Hepatocyte (in vitro differentiated cells): Measurements from ENCODE around the gene ATXN1.

Experiments
- CTCF ChIP-seq: fragments of 200-600 bp; sonication (generic); IDR thresholded peaks from 2 replicates; pipeline ENCODE4 v1.5.1; 2016; ENCODE audit warnings: antibody characterized with exemption, mild to moderate bottlenecking; ENCODE audit not compliant: poor library complexity
- EZH2 ChIP-seq: fragments of 200-600 bp; sonication (generic); IDR thresholded peaks from 2 replicates; pipeline ENCODE4 v1.6.1; 2016; ENCODE audit warnings: antibody characterized with exemption, mild to moderate bottlenecking, borderline replicate concordance
- EZH2phosphoT487 ChIP-seq: fragments of 200-600 bp; sonication (generic); IDR thresholded peaks from one replicate; pipeline ENCODE4 v1.6.1; 2018; ENCODE audit warnings: antibody characterized with exemption, mild to moderate bottlenecking, low read depth, moderate library complexity; ENCODE audit not compliant: unreplicated experiment, severe bottlenecking

GRCh38 chr6:16383607-16384206 is 377.6 kb downstream of the ATXN1 start:
- no peak for TF ChIP-seq CTCF
- no peak for TF ChIP-seq EZH2
- no peak for TF ChIP-seq EZH2phosphoT487
